Measurements from ENCODE around the gene CAMKK1.

- TF ChIP-seq KDM5A (IDR thresholded peaks at IDR 0.05), result no peak
- no peak for TF ChIP-seq PBX3 (IDR thresholded peaks at IDR 0.05)
- TF ChIP-seq KDM1A (IDR thresholded peaks at IDR 0.05; ENCODE audit: low read depth), result no peak
Observed at GRCh38 chr17:3903051-3903825, 10.4 kb upstream of the CAMKK1 start.
